IPS-NIHi11 (cell line): Measurements from ENCODE around the gene HSFX1.
A peak's percentile ranks its signal among the peaks of the same experiment; 100 is the strongest.

Experiments used
- DNase-seq: peaks from one replicate; pipeline ENCODE4 v3.0.0; 2012; ENCODE audit warnings: mixed read lengths, low spot score

HSFX1 gene

DNA sequence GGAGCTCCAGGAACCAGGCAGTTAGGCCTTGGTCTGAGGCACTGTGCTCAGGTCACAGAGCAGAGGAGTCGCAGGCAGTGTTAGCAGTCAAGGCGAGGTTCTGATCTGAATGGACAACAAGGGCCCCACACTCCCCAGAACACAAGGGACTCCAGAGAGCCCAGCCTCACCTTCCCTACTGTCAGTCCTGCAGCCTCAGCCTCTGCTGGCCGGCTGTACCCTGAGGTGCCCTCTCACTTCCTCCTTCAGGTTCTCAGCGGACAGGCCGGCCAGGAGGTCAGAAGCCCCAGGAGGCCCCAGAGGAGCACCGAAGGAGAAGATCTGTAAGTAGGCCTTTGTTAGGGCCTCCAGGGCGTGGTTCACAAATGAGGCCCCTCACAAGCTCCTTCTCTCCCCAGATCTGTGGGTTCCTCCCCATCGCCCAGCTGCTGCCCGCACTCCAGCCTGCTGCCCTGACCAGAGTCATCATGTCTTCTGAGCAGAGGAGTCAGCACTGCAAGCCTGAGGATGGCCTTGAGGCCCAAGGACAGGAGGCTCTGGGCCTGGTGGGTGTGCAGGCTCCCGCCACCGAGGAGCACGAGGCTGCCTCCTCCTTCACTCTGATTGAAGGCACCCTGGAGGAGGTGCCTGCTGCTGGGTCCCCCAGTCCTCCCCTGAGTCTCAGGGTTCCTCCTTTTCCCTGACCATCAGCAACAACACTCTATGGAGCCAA, 34.0 kb downstream of the HSFX1 start:
- no peak for DNase-seq

DNA sequence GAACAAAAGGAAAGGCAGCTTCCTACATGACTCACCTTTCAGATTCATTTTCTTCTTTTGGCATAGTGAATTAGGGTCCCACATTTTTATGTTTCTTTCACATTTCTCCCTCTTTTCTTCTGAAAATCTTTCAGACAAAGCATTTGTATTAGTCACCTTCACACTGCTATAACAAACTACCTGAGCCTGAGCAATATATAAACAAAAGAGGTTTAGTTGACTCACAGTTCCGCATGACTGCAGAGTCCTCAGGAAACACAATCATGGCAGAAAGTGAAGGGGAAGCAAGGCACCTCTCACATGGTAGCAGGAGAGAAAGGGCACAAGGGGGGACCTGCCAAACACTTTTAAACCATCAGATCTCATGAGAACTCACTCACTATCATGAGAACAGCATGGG, 44.8 kb downstream of the HSFX1 start:
- DNase-seq, result no peak

GRCh38 chrX:149819371-149819770, 45.5 kb downstream of the HSFX1 start:
- DNase-seq, result no peak

DNA sequence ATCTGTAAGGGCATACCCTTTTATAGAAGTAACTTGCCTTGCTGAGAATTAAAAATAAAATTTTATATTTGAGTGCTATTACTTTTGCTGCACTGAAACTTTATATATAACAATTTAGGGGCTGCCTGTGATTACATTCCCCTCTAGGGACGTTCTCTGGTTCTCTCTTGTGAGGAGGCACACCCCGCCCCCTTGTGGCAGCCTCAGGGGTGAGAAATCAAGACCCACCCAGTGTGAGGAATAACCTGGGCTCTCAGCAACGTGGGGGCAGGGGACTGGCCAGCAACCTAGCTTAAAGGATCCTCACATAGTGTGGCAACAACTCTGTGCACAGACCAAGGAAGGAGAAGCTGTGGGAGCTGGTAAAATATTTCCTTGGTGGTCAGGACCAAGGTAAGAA, 51.6 kb downstream of the HSFX1 start:
- peak; percentile 11 for DNase-seq
